AG08395 (cell line): Measurements from ENCODE around the gene TMED5.

Experiments
- DNase-seq: peaks from one replicate; pipeline ENCODE4 v3.0.0; 2012; ENCODE audit warnings: mixed read lengths, low spot score

TMED5 gene

GRCh38 chr1:93123201-93123783 lies 56.9 kb downstream of the TMED5 start:
- DNase-seq: no peak

- DNase-seq: no peak
These were observed 59.6 kb downstream of the TMED5 start for GRCh38 chr1:93120614-93121013.

- DNase-seq: no peak
These were observed 65.8 kb downstream of the TMED5 start for GRCh38 chr1:93114391-93114790.

GRCh38 chr1:93113127-93113526 lies 67.1 kb downstream of the TMED5 start:
- DNase-seq: no peak

- no peak for DNase-seq
These were observed 68.7 kb downstream of the TMED5 start for GRCh38 chr1:93111561-93111960.

- no peak for DNase-seq
These were observed 69.1 kb downstream of the TMED5 start for GRCh38 chr1:93111065-93111464.

GRCh38 chr1:93109578-93109977 lies 70.6 kb downstream of the TMED5 start:
- DNase-seq: no peak

- no peak for DNase-seq
These were observed 71.9 kb downstream of the TMED5 start for GRCh38 chr1:93108335-93108734.

GRCh38 chr1:93107395-93107794 lies 72.8 kb downstream of the TMED5 start:
- DNase-seq: no peak

GRCh38 chr1:93106226-93106625 lies 74.0 kb downstream of the TMED5 start:
- DNase-seq: no peak

- no peak for DNase-seq
These were observed 78.1 kb downstream of the TMED5 start for GRCh38 chr1:93102142-93102541.
